Measurements from ENCODE around the gene OSBPL6.

OSBPL6 gene

DNA sequence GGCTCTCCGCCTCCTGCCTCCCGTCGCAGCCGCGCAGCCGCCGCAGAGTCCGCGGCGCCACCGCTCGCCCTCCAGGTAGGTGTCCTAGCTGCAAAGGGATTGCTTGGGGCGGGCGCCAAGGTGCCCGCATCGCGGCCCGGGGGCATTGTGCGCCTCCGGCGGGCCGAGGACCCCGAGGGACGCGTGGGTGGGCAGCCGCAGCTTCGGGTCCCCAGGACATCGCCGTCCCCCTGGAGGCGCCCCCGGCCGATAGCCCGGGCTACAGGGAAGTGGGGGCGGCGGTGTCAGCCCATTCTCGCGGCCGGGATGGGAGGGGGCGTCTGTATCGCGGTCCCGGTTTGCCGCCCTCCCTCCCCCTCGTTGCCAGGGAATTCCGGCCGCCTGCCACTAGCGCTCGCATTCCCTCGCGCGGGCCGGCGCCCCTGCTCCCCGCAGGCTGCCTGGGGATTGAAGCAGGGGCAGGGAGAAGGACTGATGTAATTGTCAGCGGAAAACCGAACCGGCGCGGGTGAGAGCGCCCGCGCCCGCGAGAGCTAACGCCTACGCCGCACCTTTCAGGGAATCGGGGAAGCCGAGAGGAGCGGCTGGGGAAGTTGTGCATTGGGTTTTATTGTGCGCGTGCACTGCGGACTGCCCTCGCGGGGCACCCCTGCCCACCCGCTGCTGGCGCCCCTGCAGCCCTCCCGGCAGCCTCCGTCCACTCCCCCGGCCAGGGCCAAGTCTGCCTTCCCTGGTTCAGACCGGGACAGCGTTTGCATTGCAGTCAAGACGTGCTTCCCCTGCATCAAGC, 483 bp downstream of the OSBPL6 start (continued):
- TF ChIP-seq ATF2 (tag by site-specific recombination; IDR thresholded peaks at IDR 0.05; ENCODE audit: low read depth) (no peak), ZNF341 (tag by site-specific recombination; IDR thresholded peaks at IDR 0.05; ENCODE audit: low read depth) (peak; percentile 70), YY2 (tag by site-specific recombination; IDR thresholded peaks at IDR 0.05) (no peak), SP7 (tag by site-specific recombination; IDR thresholded peaks at IDR 0.05) (no peak), ZNF529 (tag by site-specific recombination; IDR thresholded peaks at IDR 0.05; ENCODE audit: insufficient replicate concordance) (no peak), GLIS1 (tag by site-specific recombination; IDR thresholded peaks at IDR 0.05) (no peak), ZSCAN16 (tag by site-specific recombination; IDR thresholded peaks at IDR 0.05) (no peak), IKZF3 (tag by site-specific recombination; IDR thresholded peaks at IDR 0.05) (no peak; the same call in 1 of the 2 replicates), ZNF16 (tag by site-specific recombination; IDR thresholded peaks at IDR 0.05; ENCODE audit: low read depth) (no peak), ZNF843 (tag by site-specific recombination; IDR thresholded peaks at IDR 0.05) (no peak), ZNF274 (IDR thresholded peaks at IDR 0.05; ENCODE audit: low read length) (no peak), ZNF274 (tag by site-specific recombination; IDR thresholded peaks at IDR 0.05; ENCODE audit: borderline replicate concordance) (no peak), ZNF692 (tag by site-specific recombination; IDR thresholded peaks at IDR 0.05) (no peak), PATZ1 (tag by site-specific recombination; IDR thresholded peaks at IDR 0.05) (peak; percentile 70), ZNF132 (tag by site-specific recombination; IDR thresholded peaks at IDR 0.05; ENCODE audit: borderline replicate concordance) (no peak), ZNF544 (tag by site-specific recombination; IDR thresholded peaks at IDR 0.05) (no peak), ZNF157 (tag by site-specific recombination; IDR thresholded peaks at IDR 0.05) (no peak), ZNF350 (tag by site-specific recombination; IDR thresholded peaks at IDR 0.05) (no peak), PRDM10 (tag by site-specific recombination; IDR thresholded peaks at IDR 0.05) (peak; percentile 90), ZNF639 (tag by site-specific recombination; IDR thresholded peaks at IDR 0.05) (no peak), ZNF292 (tag by site-specific recombination; IDR thresholded peaks at IDR 0.05; ENCODE audit: borderline replicate concordance, low read depth) (no peak)
- TF ChIP-seq, protein P1, sequence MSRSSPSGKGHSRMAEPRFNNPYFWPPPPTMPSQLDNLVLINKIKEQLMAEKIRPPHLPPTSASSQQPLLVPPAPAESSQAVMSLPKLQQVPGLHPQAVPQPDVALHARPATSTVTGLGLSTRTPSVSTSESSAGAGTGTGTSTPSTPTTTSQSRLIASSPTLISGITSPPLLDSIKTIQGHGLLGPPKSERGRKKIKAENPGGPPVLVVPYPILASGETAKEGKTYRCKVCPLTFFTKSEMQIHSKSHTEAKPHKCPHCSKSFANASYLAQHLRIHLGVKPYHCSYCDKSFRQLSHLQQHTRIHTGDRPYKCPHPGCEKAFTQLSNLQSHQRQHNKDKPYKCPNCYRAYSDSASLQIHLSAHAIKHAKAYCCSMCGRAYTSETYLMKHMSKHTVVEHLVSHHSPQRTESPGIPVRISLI (tag by site-specific recombination; IDR thresholded peaks at IDR 0.05), result no peak
- TF ChIP-seq, protein P2, sequence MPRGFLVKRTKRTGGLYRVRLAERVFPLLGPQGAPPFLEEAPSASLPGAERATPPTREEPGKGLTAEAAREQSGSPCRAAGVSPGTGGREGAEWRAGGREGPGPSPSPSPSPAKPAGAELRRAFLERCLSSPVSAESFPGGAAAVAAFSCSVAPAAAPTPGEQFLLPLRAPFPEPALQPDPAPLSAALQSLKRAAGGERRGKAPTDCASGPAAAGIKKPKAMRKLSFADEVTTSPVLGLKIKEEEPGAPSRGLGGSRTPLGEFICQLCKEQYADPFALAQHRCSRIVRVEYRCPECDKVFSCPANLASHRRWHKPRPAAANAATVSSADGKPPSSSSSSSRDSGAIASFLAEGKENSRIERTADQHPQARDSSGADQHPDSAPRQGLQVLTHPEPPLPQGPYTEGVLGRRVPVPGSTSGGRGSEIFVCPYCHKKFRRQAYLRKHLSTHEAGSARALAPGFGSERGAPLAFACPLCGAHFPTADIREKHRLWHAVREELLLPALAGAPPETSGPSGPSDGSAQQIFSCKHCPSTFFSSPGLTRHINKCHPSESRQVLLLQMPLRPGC (tag by site-specific recombination; IDR thresholded peaks at IDR 0.05), result no peak

All from HEK293 (cell line).